HepG2 (cell line): ENCODE results near the gene SULT1C4. TPM values are rescaled to one million over a fixed set of nuclear protein-coding genes. Genes with fewer than 3 reads are reported as not detected.

Experiments
- ATRX ChIP-seq: sonication (generic); formaldehyde crosslinking; IDR thresholded peaks from 2 replicates; pipeline ENCODE4 v1.4.0; 2020; ENCODE audit warnings: missing genetic modification reagents, borderline replicate concordance
- BHLHE40 ChIP-seq: IDR thresholded peaks from 2 replicates; pipeline ENCODE4 v1.6.1; 2011; ENCODE audit warnings: low read length, improper control_type of control experiment
- CREB1 ChIP-seq, 2 experiments: fragments of 450-650 bp in 1 of 2; IDR thresholded peaks; 2 replicates each; pipeline ENCODE4 v1.6.1; 2016 to 2017; ENCODE audit warnings: control low read depth in 1 of 2, mild to moderate bottlenecking in 1 of 2, missing compliant biosample characterization in 1 of 2, missing genetic modification characterization in 1 of 2
- DNMT1 ChIP-seq: sonication (generic); formaldehyde crosslinking; IDR thresholded peaks from 2 replicates; pipeline ENCODE4 v1.5.1; 2020; ENCODE audit warnings: mild to moderate bottlenecking, missing genetic modification reagents
- DPF2 ChIP-seq: sonication (generic); formaldehyde crosslinking; IDR thresholded peaks from 2 replicates; pipeline ENCODE4 v1.4.0; 2020; ENCODE audit warnings: mild to moderate bottlenecking, low read depth, missing genetic modification reagents, borderline replicate concordance
- ELF4 ChIP-seq: sonication (generic); formaldehyde crosslinking; IDR thresholded peaks from 2 replicates; pipeline ENCODE4 v1.5.0; 2020; ENCODE audit warnings: missing genetic modification reagents, mild to moderate bottlenecking, moderate library complexity, borderline replicate concordance
- FOSL2 ChIP-seq: sonication (generic); formaldehyde crosslinking; IDR thresholded peaks from 2 replicates; pipeline ENCODE4 v1.4.0; 2020; ENCODE audit warnings: missing genetic modification reagents
- HNRNPK ChIP-seq: fragments of 200-400 bp; formaldehyde crosslinking; IDR thresholded peaks from 2 replicates; pipeline ENCODE4 v1.6.1; 2018; ENCODE audit warnings: low read length, low read depth, moderate library complexity, mild to moderate bottlenecking; ENCODE audit not compliant: poor library complexity, severe bottlenecking
- HOXA5 ChIP-seq: sonication (generic); formaldehyde crosslinking; IDR thresholded peaks from 2 replicates; pipeline ENCODE4 v1.4.0; 2020; ENCODE audit warnings: missing genetic modification reagents
- ZNF674 ChIP-seq: sonication (generic); formaldehyde crosslinking; IDR thresholded peaks from 2 replicates; pipeline ENCODE4 v1.5.0; 2020; ENCODE audit warnings: low read depth, mild to moderate bottlenecking, missing genetic modification reagents
- polyA plus RNA-seq, 8 experiments: library from polyadenylated mRNA; depleted of rRNA in 3 of 8; stranded (reverse) in 7 of 8; unstranded in 1 of 8; fragments of >200 nt; fragmentation: Illumina TruSeq in 4 of 8; extraction: Trizol in 4 of 8; gene quantifications; 2 replicates each; pipeline versions ENCODE4 v1.2.1 to v1.2.3, GENCODE V29; 2011 to 2016; ENCODE audit warnings: low read depth in 4 of 8, missing spikeins in 1 of 8, mixed read lengths in 1 of 8; ENCODE audit not compliant: insufficient read depth in 1 of 8
- total RNA-seq, 5 experiments: library from RNA; depleted of rRNA; stranded (reverse); fragments of >200 nt; fragmentation: Illumina TruSeq; extraction: Trizol; gene quantifications; 2 replicates each; pipeline ENCODE4 v1.2.3, GENCODE V29; 2016; ENCODE audit warnings: low read depth in 1 of 5
- TF ChIP-seq, protein P1 (sequence below): sonication (generic); formaldehyde crosslinking; IDR thresholded peaks from 2 replicates; pipeline ENCODE4 v1.4.0; 2020; ENCODE audit warnings: missing genetic modification reagents
- TF ChIP-seq, protein P2 (sequence below): IDR thresholded peaks from 2 replicates; pipeline ENCODE4 v1.6.1; 2016; ENCODE audit warnings: low read depth, control low read depth
- TF ChIP-seq, protein P3 (sequence below): sonication (generic); formaldehyde crosslinking; conservative IDR thresholded peaks from 2 replicates; pipeline ENCODE4 v1.8.0; 2022; ENCODE audit warnings: mild to moderate bottlenecking, moderate library complexity, missing genetic modification reagents
- TF ChIP-seq, protein P4 (sequence below): sonication (generic); formaldehyde crosslinking; IDR thresholded peaks from 2 replicates; pipeline ENCODE4 v1.4.0; 2020; ENCODE audit warnings: missing genetic modification reagents, borderline replicate concordance
- TF ChIP-seq, protein P5 (sequence below): sonication (generic); formaldehyde crosslinking; IDR thresholded peaks from 2 replicates; pipeline ENCODE4 v1.5.1; 2020; ENCODE audit warnings: missing genetic modification reagents, mild to moderate bottlenecking, borderline replicate concordance
- TF ChIP-seq, protein P6 (sequence below): sonication (generic); formaldehyde crosslinking; IDR thresholded peaks from 2 replicates; pipeline ENCODE4 v1.5.0; 2020; ENCODE audit warnings: mild to moderate bottlenecking, missing genetic modification reagents

Gene SULT1C4
- total and polyA plus RNA-seq, 2 of the 13 experiments (the other 11 are each of a cell fraction or from before 2014, with no cell fraction given): 1.3 to 8.6 TPM

DNA sequence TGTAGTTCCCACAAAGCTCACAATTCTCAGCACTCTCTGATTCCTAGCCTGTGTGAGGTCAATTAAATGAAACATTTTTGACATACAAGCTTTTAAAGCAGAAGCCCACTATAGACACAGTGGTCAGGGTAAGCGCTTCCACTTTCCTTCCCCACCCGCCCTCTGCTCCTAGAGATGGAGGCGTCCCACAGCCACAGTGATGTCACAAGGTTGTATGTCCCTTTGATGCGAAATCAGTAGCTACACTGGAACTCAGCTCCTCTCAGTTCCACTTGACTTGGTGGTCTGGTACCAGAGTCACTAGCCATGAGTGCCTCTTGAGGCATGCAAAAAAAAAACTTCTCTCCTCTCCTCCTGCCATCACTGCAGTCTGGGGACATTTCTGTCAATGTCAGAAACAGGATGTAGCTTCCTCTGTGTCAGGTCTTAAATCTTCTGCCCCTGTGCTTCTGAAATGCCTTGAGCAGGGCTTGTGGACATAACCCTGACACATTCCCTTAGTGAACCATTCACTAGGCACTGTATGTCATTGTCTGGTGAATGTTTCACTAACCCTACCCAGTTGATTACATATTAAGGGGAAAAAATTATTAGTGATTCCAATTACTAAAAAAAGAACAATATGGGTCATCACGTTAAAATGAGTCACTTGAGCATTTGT, 7.8 kb downstream of the SULT1C4 start (continued):
- TF ChIP-seq, protein P1, sequence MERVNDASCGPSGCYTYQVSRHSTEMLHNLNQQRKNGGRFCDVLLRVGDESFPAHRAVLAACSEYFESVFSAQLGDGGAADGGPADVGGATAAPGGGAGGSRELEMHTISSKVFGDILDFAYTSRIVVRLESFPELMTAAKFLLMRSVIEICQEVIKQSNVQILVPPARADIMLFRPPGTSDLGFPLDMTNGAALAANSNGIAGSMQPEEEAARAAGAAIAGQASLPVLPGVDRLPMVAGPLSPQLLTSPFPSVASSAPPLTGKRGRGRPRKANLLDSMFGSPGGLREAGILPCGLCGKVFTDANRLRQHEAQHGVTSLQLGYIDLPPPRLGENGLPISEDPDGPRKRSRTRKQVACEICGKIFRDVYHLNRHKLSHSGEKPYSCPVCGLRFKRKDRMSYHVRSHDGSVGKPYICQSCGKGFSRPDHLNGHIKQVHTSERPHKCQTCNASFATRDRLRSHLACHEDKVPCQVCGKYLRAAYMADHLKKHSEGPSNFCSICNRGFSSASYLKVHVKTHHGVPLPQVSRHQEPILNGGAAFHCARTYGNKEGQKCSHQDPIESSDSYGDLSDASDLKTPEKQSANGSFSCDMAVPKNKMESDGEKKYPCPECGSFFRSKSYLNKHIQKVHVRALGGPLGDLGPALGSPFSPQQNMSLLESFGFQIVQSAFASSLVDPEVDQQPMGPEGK (CRISPR knock-in tag): 0 out of 2 replicates have a peak, but pooled peaks have one; percentile 20
- TF ChIP-seq HNRNPK (no peak), HOXA5 (CRISPR knock-in tag) (no peak), DPF2 (CRISPR knock-in tag) (no peak), ELF4 (no peak), ZNF674 (CRISPR knock-in tag) (no peak), ATRX (CRISPR knock-in tag) (no peak), CREB1 (IDR thresholded peaks at IDR 0.05) (no peak), CREB1 (CRISPR knock-in tag; IDR thresholded peaks at IDR 0.05) (no peak), DNMT1 (CRISPR knock-in tag) (no peak), FOSL2 (peak; percentile 72), BHLHE40 (peak; percentile 38; the same call in 1 of the 2 replicates)
- TF ChIP-seq, protein P2, sequence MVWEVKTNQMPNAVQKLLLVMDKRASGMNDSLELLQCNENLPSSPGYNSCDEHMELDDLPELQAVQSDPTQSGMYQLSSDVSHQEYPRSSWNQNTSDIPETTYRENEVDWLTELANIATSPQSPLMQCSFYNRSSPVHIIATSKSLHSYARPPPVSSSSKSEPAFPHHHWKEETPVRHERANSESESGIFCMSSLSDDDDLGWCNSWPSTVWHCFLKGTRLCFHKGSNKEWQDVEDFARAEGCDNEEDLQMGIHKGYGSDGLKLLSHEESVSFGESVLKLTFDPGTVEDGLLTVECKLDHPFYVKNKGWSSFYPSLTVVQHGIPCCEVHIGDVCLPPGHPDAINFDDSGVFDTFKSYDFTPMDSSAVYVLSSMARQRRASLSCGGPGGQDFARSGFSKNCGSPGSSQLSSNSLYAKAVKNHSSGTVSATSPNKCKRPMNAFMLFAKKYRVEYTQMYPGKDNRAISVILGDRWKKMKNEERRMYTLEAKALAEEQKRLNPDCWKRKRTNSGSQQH (CRISPR knock-in tag): no peak
- TF ChIP-seq, protein P3, sequence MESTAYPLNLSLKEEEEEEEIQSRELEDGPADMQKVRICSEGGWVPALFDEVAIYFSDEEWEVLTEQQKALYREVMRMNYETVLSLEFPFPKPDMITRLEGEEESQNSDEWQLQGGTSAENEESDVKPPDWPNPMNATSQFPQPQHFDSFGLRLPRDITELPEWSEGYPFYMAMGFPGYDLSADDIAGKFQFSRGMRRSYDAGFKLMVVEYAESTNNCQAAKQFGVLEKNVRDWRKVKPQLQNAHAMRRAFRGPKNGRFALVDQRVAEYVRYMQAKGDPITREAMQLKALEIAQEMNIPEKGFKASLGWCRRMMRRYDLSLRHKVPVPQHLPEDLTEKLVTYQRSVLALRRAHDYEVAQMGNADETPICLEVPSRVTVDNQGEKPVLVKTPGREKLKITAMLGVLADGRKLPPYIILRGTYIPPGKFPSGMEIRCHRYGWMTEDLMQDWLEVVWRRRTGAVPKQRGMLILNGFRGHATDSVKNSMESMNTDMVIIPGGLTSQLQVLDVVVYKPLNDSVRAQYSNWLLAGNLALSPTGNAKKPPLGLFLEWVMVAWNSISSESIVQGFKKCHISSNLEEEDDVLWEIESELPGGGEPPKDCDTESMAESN (CRISPR knock-in tag): no peak
- TF ChIP-seq, protein P4, sequence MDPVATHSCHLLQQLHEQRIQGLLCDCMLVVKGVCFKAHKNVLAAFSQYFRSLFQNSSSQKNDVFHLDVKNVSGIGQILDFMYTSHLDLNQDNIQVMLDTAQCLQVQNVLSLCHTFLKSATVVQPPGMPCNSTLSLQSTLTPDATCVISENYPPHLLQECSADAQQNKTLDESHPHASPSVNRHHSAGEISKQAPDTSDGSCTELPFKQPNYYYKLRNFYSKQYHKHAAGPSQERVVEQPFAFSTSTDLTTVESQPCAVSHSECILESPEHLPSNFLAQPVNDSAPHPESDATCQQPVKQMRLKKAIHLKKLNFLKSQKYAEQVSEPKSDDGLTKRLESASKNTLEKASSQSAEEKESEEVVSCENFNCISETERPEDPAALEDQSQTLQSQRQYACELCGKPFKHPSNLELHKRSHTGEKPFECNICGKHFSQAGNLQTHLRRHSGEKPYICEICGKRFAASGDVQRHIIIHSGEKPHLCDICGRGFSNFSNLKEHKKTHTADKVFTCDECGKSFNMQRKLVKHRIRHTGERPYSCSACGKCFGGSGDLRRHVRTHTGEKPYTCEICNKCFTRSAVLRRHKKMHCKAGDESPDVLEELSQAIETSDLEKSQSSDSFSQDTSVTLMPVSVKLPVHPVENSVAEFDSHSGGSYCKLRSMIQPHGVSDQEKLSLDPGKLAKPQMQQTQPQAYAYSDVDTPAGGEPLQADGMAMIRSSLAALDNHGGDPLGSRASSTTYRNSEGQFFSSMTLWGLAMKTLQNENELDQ (CRISPR knock-in tag): no peak
- TF ChIP-seq, protein P5, sequence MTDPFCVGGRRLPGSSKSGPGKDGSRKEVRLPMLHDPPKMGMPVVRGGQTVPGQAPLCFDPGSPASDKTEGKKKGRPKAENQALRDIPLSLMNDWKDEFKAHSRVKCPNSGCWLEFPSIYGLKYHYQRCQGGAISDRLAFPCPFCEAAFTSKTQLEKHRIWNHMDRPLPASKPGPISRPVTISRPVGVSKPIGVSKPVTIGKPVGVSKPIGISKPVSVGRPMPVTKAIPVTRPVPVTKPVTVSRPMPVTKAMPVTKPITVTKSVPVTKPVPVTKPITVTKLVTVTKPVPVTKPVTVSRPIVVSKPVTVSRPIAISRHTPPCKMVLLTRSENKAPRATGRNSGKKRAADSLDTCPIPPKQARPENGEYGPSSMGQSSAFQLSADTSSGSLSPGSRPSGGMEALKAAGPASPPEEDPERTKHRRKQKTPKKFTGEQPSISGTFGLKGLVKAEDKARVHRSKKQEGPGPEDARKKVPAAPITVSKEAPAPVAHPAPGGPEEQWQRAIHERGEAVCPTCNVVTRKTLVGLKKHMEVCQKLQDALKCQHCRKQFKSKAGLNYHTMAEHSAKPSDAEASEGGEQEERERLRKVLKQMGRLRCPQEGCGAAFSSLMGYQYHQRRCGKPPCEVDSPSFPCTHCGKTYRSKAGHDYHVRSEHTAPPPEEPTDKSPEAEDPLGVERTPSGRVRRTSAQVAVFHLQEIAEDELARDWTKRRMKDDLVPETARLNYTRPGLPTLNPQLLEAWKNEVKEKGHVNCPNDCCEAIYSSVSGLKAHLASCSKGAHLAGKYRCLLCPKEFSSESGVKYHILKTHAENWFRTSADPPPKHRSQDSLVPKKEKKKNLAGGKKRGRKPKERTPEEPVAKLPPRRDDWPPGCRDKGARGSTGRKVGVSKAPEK (CRISPR knock-in tag): no peak
- TF ChIP-seq, protein P6, sequence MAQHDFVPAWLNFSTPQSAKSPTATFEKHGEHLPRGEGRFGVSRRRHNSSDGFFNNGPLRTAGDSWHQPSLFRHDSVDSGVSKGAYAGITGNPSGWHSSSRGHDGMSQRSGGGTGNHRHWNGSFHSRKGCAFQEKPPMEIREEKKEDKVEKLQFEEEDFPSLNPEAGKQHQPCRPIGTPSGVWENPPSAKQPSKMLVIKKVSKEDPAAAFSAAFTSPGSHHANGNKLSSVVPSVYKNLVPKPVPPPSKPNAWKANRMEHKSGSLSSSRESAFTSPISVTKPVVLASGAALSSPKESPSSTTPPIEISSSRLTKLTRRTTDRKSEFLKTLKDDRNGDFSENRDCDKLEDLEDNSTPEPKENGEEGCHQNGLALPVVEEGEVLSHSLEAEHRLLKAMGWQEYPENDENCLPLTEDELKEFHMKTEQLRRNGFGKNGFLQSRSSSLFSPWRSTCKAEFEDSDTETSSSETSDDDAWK (CRISPR knock-in tag): no peak
